Measurements from ENCODE around the gene ASTN2.

The ASTN2 gene

GRCh38 chr9:116786737-116787136, 628.1 kb downstream of the ASTN2 start:
- no peak for DNase-seq (ENCODE audit: insufficient read length, low spot score)
- no peak for FAIRE-seq
- TF ChIP-seq POLR2A (IDR thresholded peaks at IDR 0.05; ENCODE audit: low read depth, low read length), result no peak

- FAIRE-seq (no peak), DNase-seq (ENCODE audit: insufficient read length, low spot score) (no peak)
- TF ChIP-seq POLR2A (IDR thresholded peaks at IDR 0.05; ENCODE audit: low read depth, low read length), result no peak
These were observed 637.7 kb downstream of the ASTN2 start for GRCh38 chr9:116777116-116777515.

GRCh38 chr9:116774421-116775180, 640.3 kb downstream of the ASTN2 start:
- TF ChIP-seq POLR2A (IDR thresholded peaks at IDR 0.05; ENCODE audit: low read depth, low read length), result no peak
- FAIRE-seq (no peak), DNase-seq (ENCODE audit: insufficient read length, low spot score) (no peak)

GRCh38 chr9:116767219-116767618, 647.6 kb downstream of the ASTN2 start:
- DNase-seq (ENCODE audit: insufficient read length, low spot score) (no peak), FAIRE-seq (no peak)
- TF ChIP-seq POLR2A (IDR thresholded peaks at IDR 0.05; ENCODE audit: low read depth, low read length), result no peak

- TF ChIP-seq POLR2A (IDR thresholded peaks at IDR 0.05; ENCODE audit: low read depth, low read length), result no peak
- DNase-seq (ENCODE audit: insufficient read length, low spot score) (no peak), FAIRE-seq (no peak)
These were observed 649.8 kb downstream of the ASTN2 start for GRCh38 chr9:116765011-116765410.

GRCh38 chr9:116763770-116764169, 651.1 kb downstream of the ASTN2 start:
- DNase-seq (ENCODE audit: insufficient read length, low spot score), result no peak
- no peak for FAIRE-seq
- no peak for TF ChIP-seq POLR2A (IDR thresholded peaks at IDR 0.05; ENCODE audit: low read depth, low read length)

GRCh38 chr9:116760636-116761035, 654.2 kb downstream of the ASTN2 start:
- DNase-seq (ENCODE audit: insufficient read length, low spot score) (no peak), FAIRE-seq (no peak)
- TF ChIP-seq POLR2A (IDR thresholded peaks at IDR 0.05; ENCODE audit: low read depth, low read length), result no peak

GRCh38 chr9:116757030-116757429, 657.8 kb downstream of the ASTN2 start:
- DNase-seq (ENCODE audit: insufficient read length, low spot score) (no peak), FAIRE-seq (no peak)
- TF ChIP-seq POLR2A (IDR thresholded peaks at IDR 0.05; ENCODE audit: low read depth, low read length), result no peak

- no peak for DNase-seq (ENCODE audit: insufficient read length, low spot score)
- no peak for TF ChIP-seq POLR2A (IDR thresholded peaks at IDR 0.05; ENCODE audit: low read depth, low read length)
- no peak for FAIRE-seq
These were observed 661.5 kb downstream of the ASTN2 start for GRCh38 chr9:116753389-116753788.

- DNase-seq (ENCODE audit: insufficient read length, low spot score) (no peak), FAIRE-seq (no peak)
- no peak for TF ChIP-seq POLR2A (IDR thresholded peaks at IDR 0.05; ENCODE audit: low read depth, low read length)
These were observed 664.3 kb downstream of the ASTN2 start for GRCh38 chr9:116750510-116750909.

GRCh38 chr9:116749772-116750171, 665.1 kb downstream of the ASTN2 start:
- no peak for TF ChIP-seq POLR2A (IDR thresholded peaks at IDR 0.05; ENCODE audit: low read depth, low read length)
- FAIRE-seq (no peak), DNase-seq (ENCODE audit: insufficient read length, low spot score) (no peak)

- DNase-seq (ENCODE audit: insufficient read length, low spot score), result no peak
- TF ChIP-seq POLR2A (IDR thresholded peaks at IDR 0.05; ENCODE audit: low read depth, low read length), result no peak
- no peak for FAIRE-seq
These were observed 665.7 kb downstream of the ASTN2 start for GRCh38 chr9:116749176-116749575.

GRCh38 chr9:116741742-116742141, 673.1 kb downstream of the ASTN2 start:
- no peak for FAIRE-seq

GRCh38 chr9:116741086-116741740, 673.6 kb downstream of the ASTN2 start:
- no peak for TF ChIP-seq POLR2A (IDR thresholded peaks at IDR 0.05; ENCODE audit: low read depth, low read length)
- FAIRE-seq (no peak), DNase-seq (ENCODE audit: insufficient read length, low spot score) (no peak)

More at GRCh38 chr9:116741742-116742141, 673.1 kb downstream of the ASTN2 start:
- TF ChIP-seq POLR2A (IDR thresholded peaks at IDR 0.05; ENCODE audit: low read depth, low read length), result no peak
- DNase-seq (ENCODE audit: insufficient read length, low spot score), result no peak

GRCh38 chr9:116737152-116737546, 677.7 kb downstream of the ASTN2 start:
- DNase-seq (ENCODE audit: insufficient read length, low spot score) (peak; percentile 98), FAIRE-seq (peak; percentile 50)
- no peak for TF ChIP-seq POLR2A (IDR thresholded peaks at IDR 0.05; ENCODE audit: low read depth, low read length)
